T-helper 9 cell (primary cell): ENCODE results near the gene PKIB.
"Not testable (repeated sequence)": the region's sequence is repeated elsewhere in the genome, so short reads cannot be mapped to it uniquely, and the experiment has no call there.

ENCODE experiments used
- DNase-seq: peaks from one replicate; pipeline ENCODE4 v3.0.0-alpha.2; 2020
- total RNA-seq, 2 donors: gene quantifications; one replicate each; lab custom pipeline; 2026; lab: John Stamatoyannopoulos, UW

Gene PKIB
- total RNA-seq = 0 reads per million in 2 donors

- no peak for DNase-seq
Measured at GRCh38 chr6:122609881-122610689, at the start of gene PKIB. Gene PKIB (plus strand): TSS chr6:122610405. CDS start chr6:122717795, 107,390 bp downstream.

GRCh38 chr6:122563364-122564052 is 46.7 kb upstream of the PKIB start:
- DNase-seq = no peak

GRCh38 chr6:122564230-122564629 is 46.0 kb upstream of the PKIB start:
- DNase-seq = no peak

GRCh38 chr6:122565708-122566107 is 44.5 kb upstream of the PKIB start:
- no peak for DNase-seq

GRCh38 chr6:122567034-122567433 is 43.2 kb upstream of the PKIB start:
- no peak for DNase-seq

GRCh38 chr6:122568350-122568749 is 41.9 kb upstream of the PKIB start:
- DNase-seq = no peak

- DNase-seq = no peak
Measured at GRCh38 chr6:122568797-122569221, 41.4 kb upstream of the PKIB start.

- no peak for DNase-seq
Measured at GRCh38 chr6:122569230-122569771, 40.9 kb upstream of the PKIB start.

- no peak for DNase-seq
Measured at GRCh38 chr6:122571888-122572287, 38.3 kb upstream of the PKIB start.

- no peak for DNase-seq
Measured at GRCh38 chr6:122576888-122577287, 33.3 kb upstream of the PKIB start.

GRCh38 chr6:122578961-122579360 is 31.2 kb upstream of the PKIB start:
- DNase-seq = no peak

- no peak for DNase-seq
Measured at GRCh38 chr6:122580737-122581136, 29.5 kb upstream of the PKIB start.

- DNase-seq = no peak
Measured at GRCh38 chr6:122589115-122589514, 21.1 kb upstream of the PKIB start.

- DNase-seq = not testable (repeated sequence)
Measured at GRCh38 chr6:122598295-122598694, 11.9 kb upstream of the PKIB start.

GRCh38 chr6:122604676-122605075 is 5.5 kb upstream of the PKIB start:
- no peak for DNase-seq

GRCh38 chr6:122610690-122611455 is 668 bp downstream of the PKIB start:
- no peak for DNase-seq

GRCh38 chr6:122612838-122613237 is 2.6 kb downstream of the PKIB start:
- no peak for DNase-seq

- DNase-seq = no peak
Measured at GRCh38 chr6:122614303-122614702, 4.1 kb downstream of the PKIB start.

GRCh38 chr6:122615409-122615808 is 5.2 kb downstream of the PKIB start:
- DNase-seq = no peak

- DNase-seq = no peak
Measured at GRCh38 chr6:122616877-122617276, 6.7 kb downstream of the PKIB start.

- no peak for DNase-seq
Measured at GRCh38 chr6:122619309-122619708, 9.1 kb downstream of the PKIB start.

- no peak for DNase-seq
Measured at GRCh38 chr6:122620428-122620827, 10.2 kb downstream of the PKIB start.

GRCh38 chr6:122620902-122621301 is 10.7 kb downstream of the PKIB start:
- DNase-seq = no peak
